Gastrocnemius medialis (tissue), 4 donors: ENCODE results near the gene MYOD1. TPM values are rescaled to one million over a fixed set of nuclear protein-coding genes. Genes with fewer than 3 reads are reported as not detected.

Experiments used
- ATAC-seq, 2 donors: fragments of 150-250 bp; one replicate each; pipeline ENCODE4 v1.9.1; 2016
- DNase-seq, 2 donors: peaks; one replicate each; pipeline ENCODE4 v3.0.0-alpha.2; 2019
- H3K27ac ChIP-seq, 4 donors: fragments of 200-600 bp; sonication (generic); 1 replicate in 1 of 4; 2 replicates in 3 of 4; pipeline ENCODE4 v1.5.1; 2016 to 2018; ENCODE audit warnings: mild to moderate bottlenecking in 2 of 4, moderate library complexity in 1 of 4
- H3K27me3 ChIP-seq, 3 donors: fragments of 200-600 bp; sonication (generic) in 2 of 3; 1 replicate in 1 of 3; 2 replicates in 2 of 3; pipeline versions ENCODE4 v1.5.1 to v1.6.0; 2016 to 2019; ENCODE audit warnings: mild to moderate bottlenecking in 1 of 3, moderate library complexity in 1 of 3
- H3K36me3 ChIP-seq, 2 donors: fragments of 200-600 bp; sonication (generic) in 1 of 2; one replicate each; pipeline ENCODE4 v1.5.1; 2017 to 2018
- H3K4me1 ChIP-seq, 2 donors: fragments of 200-600 bp; sonication (generic) in 1 of 2; one replicate each; pipeline ENCODE4 v1.5.1; 2016 to 2017; ENCODE audit warnings: mild to moderate bottlenecking in 2 of 2
- H3K4me3 ChIP-seq, 4 donors: fragments of 200-600 bp; sonication (generic) in 3 of 4; 1 replicate in 1 of 4; 2 replicates in 3 of 4; pipeline ENCODE4 v1.5.1; 2016 to 2019; ENCODE audit warnings: mild to moderate bottlenecking in 2 of 4
- H3K9me3 ChIP-seq, 3 donors: fragments of 200-600 bp; sonication (generic) in 2 of 3; 1 replicate in 1 of 3; 2 replicates in 2 of 3; pipeline ENCODE4 v1.5.1; 2016 to 2019
- POLR2A ChIP-seq, 2 donors: fragments of 450-650 bp; IDR thresholded peaks; one replicate each; pipeline ENCODE4 v1.6.1; 2017; ENCODE audit warnings: antibody characterized with exemption in 2 of 2, mild to moderate bottlenecking in 2 of 2, moderate library complexity in 2 of 2
- in situ Hi-C, 4 donors: fragments of 200-750 bp; cut with MboI; loops; one replicate each; pipeline versions ENCODE4 v1.15.0 to v1.8.0; 2017; ENCODE audit warnings: low sequenced_read_pairs in 4 of 4
- intact Hi-C: fragments of 100-400 bp; cut with DNase I; formaldehyde crosslinking; loops from one replicate; pipeline ENCODE4 v1.15.1; 2023; ENCODE audit warnings: low total_unique reads
- total RNA-seq, 4 donors: library from RNA; depleted of rRNA; stranded (reverse); fragments of >200 nt; gene quantifications; one replicate each; pipeline versions ENCODE4 v1.1.0 to v1.2.3, GENCODE V29; 2016
- TF ChIP-seq, protein P1 (sequence below), 5 experiments: fragments of 450-650 bp in 3 of 5; fragments of 200-600 bp in 2 of 5; sonication (generic) in 2 of 5; IDR thresholded peaks in 4 of 5; conservative IDR thresholded peaks in 1 of 5; 1 replicate in 4 of 5; 2 replicates in 1 of 5; pipeline ENCODE4 v1.5.1; 2016 to 2019; ENCODE audit warnings: antibody characterized with exemption in 5 of 5, mild to moderate bottlenecking in 3 of 5, moderate library complexity in 3 of 5

Gene MYOD1
- total RNA-seq, 4 donors from 2014 or later = 3.5 to 20.6 (median 10.4) TPM

DNA sequence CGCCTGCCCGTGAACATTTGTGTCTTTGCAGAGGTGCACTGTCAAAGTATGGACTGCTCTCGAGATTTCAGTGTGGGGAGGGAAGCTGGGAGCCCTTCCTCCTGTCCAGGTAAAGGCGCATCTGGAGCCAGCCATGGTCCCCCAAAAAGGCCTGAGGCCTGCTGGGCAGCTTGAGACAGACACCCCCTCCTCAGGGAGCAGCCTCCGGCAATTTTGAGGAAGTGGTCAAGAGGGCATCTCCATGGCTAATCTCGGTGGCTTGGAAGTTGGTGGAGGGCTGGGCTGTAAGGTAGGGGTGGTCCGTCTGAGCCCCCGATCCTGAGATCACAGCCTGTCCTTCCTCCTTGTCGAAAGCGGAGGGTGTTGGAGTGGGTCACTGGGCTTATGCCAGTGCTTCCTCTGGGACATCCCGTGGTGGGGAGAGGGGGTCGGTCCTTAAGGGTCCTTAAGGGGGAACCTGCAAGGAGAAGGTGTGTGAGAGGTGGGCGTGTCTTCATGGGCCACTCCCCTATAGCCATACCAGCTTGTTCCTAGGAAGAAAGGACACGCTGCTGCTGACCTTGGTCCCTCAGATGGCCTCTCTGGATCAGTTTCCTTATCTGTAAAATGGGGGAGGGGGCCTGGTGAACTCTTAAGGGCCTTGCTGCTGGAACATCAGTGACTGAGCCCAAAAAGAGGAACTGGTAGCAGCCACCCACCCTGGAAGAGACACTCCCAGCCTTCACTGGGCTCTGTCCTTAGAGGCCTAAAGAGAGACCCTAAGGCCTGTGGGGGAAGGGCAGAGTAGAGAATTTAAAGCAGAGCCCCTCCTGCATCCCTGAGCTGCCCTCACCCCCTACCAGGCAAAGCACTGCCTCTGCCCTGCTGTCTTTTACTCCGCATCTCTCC, 17.8 kb downstream of the MYOD1 start:
- H3K27me3 ChIP-seq = peaks cover 25 to 27% (median 25%) of the 10 kb centered on the region in 3 donors
- H3K4me1 ChIP-seq = peaks cover 3 to 8% of the 10 kb centered on the region in 2 donors
- H3K4me3 ChIP-seq = no peak overlapping the region
- H3K9me3 ChIP-seq = no peaks in the 10 kb centered on the region
- no peaks in the 10 kb centered on the region for H3K36me3 ChIP-seq
- intact Hi-C loops = no loop called here
- TF ChIP-seq, protein P1, sequence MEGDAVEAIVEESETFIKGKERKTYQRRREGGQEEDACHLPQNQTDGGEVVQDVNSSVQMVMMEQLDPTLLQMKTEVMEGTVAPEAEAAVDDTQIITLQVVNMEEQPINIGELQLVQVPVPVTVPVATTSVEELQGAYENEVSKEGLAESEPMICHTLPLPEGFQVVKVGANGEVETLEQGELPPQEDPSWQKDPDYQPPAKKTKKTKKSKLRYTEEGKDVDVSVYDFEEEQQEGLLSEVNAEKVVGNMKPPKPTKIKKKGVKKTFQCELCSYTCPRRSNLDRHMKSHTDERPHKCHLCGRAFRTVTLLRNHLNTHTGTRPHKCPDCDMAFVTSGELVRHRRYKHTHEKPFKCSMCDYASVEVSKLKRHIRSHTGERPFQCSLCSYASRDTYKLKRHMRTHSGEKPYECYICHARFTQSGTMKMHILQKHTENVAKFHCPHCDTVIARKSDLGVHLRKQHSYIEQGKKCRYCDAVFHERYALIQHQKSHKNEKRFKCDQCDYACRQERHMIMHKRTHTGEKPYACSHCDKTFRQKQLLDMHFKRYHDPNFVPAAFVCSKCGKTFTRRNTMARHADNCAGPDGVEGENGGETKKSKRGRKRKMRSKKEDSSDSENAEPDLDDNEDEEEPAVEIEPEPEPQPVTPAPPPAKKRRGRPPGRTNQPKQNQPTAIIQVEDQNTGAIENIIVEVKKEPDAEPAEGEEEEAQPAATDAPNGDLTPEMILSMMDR (IDR thresholded peaks at IDR 0.05 in 4 of 5, conservative IDR thresholded peaks at IDR 0.05 in 1 of 5) = no peak
- no peak for TF ChIP-seq POLR2A (IDR thresholded peaks at IDR 0.05)
- DNase-seq (no peak), ATAC-seq (no peak)
- no peak overlapping the region for H3K27ac ChIP-seq
- in situ Hi-C loops = loop anchor here in 1 of 4 donors (10.0 kb wide), 1 partner anchor 248 kb away; no protein-coding TSS in a partner anchor

DNA sequence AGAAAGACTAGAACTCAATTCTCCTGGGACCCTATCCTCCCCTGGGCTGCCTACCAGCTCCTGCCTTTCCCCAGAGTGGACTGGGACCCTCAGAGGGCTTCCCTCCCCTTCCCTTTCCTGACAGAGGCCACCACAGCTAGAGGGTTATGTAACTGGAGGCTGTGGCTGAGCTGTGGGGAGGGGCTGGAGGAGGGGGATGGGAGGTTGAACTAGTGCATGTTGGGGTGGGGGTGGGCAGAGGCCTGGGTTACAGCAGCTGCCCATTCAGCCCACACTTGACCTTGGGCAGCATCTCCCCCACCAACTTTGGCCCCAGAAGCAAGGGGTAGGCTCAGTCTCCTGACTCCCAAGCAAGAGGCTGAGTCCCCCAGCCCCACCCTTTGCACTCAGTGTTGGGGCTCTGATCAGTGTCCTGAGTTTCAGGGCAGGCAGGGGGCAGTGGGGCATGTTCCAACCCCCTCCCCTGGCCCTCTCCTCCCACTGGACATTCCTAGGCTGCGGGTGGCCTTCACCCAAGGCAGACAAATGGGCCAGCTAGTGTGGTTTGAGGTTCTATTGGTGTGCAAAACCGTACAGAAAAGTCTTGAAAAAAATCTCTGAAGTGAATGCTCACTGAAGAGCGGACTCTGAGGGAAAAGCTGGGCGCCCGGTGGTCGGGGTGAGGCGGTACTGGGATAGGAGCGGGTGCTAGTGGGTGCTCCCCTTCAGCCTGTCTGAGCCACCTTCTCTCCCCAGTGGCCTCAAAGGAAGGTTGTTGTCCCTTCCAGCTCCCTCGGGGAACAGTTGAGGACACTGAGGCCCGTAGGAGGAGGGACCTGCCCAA, 19.0 kb downstream of the MYOD1 start:
- TF ChIP-seq, protein P1 (IDR thresholded peaks at IDR 0.05 in 4 of 5, conservative IDR thresholded peaks at IDR 0.05 in 1 of 5) = no peak
- intact Hi-C loops = no loop called here

GRCh38 chr11:17739945-17740338, 20.6 kb downstream of the MYOD1 start:
- Histone ChIP-seq H3K4me3 (no peak overlapping the region), H3K36me3 (no peaks in the 10 kb centered on the region), H3K4me1 (peaks cover 0 to 8% of the 10 kb centered on the region in 2 donors), H3K9me3 (no peaks in the 10 kb centered on the region), H3K27me3 (peaks cover 25 to 27% (median 25%) of the 10 kb centered on the region in 3 donors), H3K27ac (no peak overlapping the region)
- in situ Hi-C loops (loop anchor here in 1 of 4 donors (10.0 kb wide), 1 partner anchor 245 kb away; no protein-coding TSS in a partner anchor), intact Hi-C loops (no loop called here)
- DNase-seq (peak in 1 of 2 donors; percentile 8), ATAC-seq (no peak)
- no peak for TF ChIP-seq POLR2A (IDR thresholded peaks at IDR 0.05)
- TF ChIP-seq, protein P1 (IDR thresholded peaks at IDR 0.05 in 4 of 5, conservative IDR thresholded peaks at IDR 0.05 in 1 of 5) = no peak

More for the DNA sequence above, 19.0 kb downstream of the MYOD1 start:
- Histone ChIP-seq H3K4me1 (peaks cover 3 to 8% of the 10 kb centered on the region in 2 donors), H3K27ac (no peak overlapping the region), H3K4me3 (no peak overlapping the region), H3K36me3 (no peaks in the 10 kb centered on the region), H3K9me3 (no peaks in the 10 kb centered on the region), H3K27me3 (peaks cover 25 to 27% (median 25%) of the 10 kb centered on the region in 3 donors)
- no peak for DNase-seq
- no peak for ATAC-seq
- in situ Hi-C loops = loop anchor here in 1 of 4 donors (10.0 kb wide), 1 partner anchor 246 kb away; no protein-coding TSS in a partner anchor

DNA sequence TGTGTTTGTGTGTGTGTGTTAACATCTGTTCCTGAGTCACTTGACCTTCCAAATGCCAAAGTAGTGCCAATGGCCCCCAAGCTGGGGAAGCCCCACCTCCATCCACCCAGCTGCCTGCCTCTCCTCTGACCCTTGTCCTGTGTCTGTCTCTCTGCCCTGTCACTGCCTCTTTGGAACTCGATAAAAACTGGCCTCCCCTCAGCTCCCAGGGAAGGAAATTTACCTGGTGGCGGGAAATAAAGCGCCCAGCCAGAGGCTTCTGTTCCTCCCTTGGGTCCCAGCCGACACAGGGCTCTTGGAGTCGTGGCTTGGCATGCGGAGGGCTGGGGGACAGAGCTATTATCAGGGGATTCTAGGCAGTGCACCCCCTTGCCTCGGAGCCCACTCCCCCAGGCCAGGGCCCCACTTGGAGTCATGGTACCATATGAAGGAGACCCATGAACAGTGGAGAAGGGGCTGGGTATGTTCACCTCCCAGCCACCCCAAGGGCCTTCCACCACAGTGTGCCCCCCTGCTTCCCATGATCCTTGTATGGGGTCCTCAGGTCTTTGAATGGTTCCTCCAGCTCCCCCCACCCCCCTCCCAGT, 21.4 kb downstream of the MYOD1 start:
- Histone ChIP-seq H3K9me3 (no peaks in the 10 kb centered on the region), H3K4me1 (peaks cover 0 to under 1% of the 10 kb centered on the region in 2 donors), H3K27ac (no peak overlapping the region), H3K27me3 (peaks cover 21 to 25% (median 23%) of the 10 kb centered on the region in 3 donors), H3K36me3 (no peaks in the 10 kb centered on the region), H3K4me3 (no peak overlapping the region)
- TF ChIP-seq, protein P1 (IDR thresholded peaks at IDR 0.05 in 4 of 5, conservative IDR thresholded peaks at IDR 0.05 in 1 of 5) = no peak
- no peak for TF ChIP-seq POLR2A (IDR thresholded peaks at IDR 0.05)
- intact Hi-C loops = no loop called here
- in situ Hi-C loops = no loop called here
- peak in 1 of 2 donors; percentile 6 for DNase-seq
- no peak for ATAC-seq
